NK-92 (cell line): ENCODE measurements around the gene CACNA2D2.

ENCODE experiments used
- DNase-seq: peaks from one replicate; lab custom pipeline; 2025; ENCODE audit not compliant: unreplicated experiment; lab: John Stamatoyannopoulos, UW

CACNA2D2 gene

GRCh38 chr3:50503504-50504342 lies at the start of gene CACNA2D2:
CACNA2D2 (minus strand) TSS chr3:50503634; CDS start chr3:50503423, 211 bp downstream.
- no peak for DNase-seq

- no peak for DNase-seq
These were observed 49.2 kb upstream of the CACNA2D2 start for GRCh38 chr3:50552598-50552997.

GRCh38 chr3:50551681-50552435 lies 48.4 kb upstream of the CACNA2D2 start:
- DNase-seq, result no peak

- no peak for DNase-seq
These were observed 47.7 kb upstream of the CACNA2D2 start for GRCh38 chr3:50551054-50551659.

GRCh38 chr3:50550079-50550736 lies 46.8 kb upstream of the CACNA2D2 start:
- no peak for DNase-seq

- no peak for DNase-seq
These were observed 45.8 kb upstream of the CACNA2D2 start for GRCh38 chr3:50549226-50549625.

- no peak for DNase-seq
These were observed 42.3 kb upstream of the CACNA2D2 start for GRCh38 chr3:50545781-50546180.

- DNase-seq, result no peak
These were observed 39.0 kb upstream of the CACNA2D2 start for GRCh38 chr3:50542177-50543034.

- DNase-seq, result no peak
These were observed 36.2 kb upstream of the CACNA2D2 start for GRCh38 chr3:50539356-50540286.

GRCh38 chr3:50537421-50538129 lies 34.1 kb upstream of the CACNA2D2 start:
- DNase-seq, result no peak

GRCh38 chr3:50536471-50537180 lies 33.2 kb upstream of the CACNA2D2 start:
- no peak for DNase-seq

GRCh38 chr3:50534681-50535330 lies 31.4 kb upstream of the CACNA2D2 start:
- DNase-seq, result no peak

- DNase-seq, result no peak
These were observed 30.5 kb upstream of the CACNA2D2 start for GRCh38 chr3:50533807-50534461.

GRCh38 chr3:50533316-50533715 lies 29.9 kb upstream of the CACNA2D2 start:
- DNase-seq, result no peak

GRCh38 chr3:50532062-50532705 lies 28.8 kb upstream of the CACNA2D2 start:
- no peak for DNase-seq

GRCh38 chr3:50531201-50531600 lies 27.8 kb upstream of the CACNA2D2 start:
- DNase-seq, result no peak
